Endothelial cell of umbilical vein (primary cell): Measurements from ENCODE around the gene INO80C. TPM values are rescaled to one million over a fixed set of nuclear protein-coding genes. Genes with fewer than 3 reads are reported as not detected.

Experiments used
- BruUV-seq: library from RNA; stranded (reverse); fragments of 400-500 nt; replicated peaks from 2 replicates; lab custom pipeline; 2021; lab: Mats Ljungman, UMichigan
- CTCF ChIA-PET: fragments of 300-600, 350-600 bp; sonication (Branson Sonifier 250); formaldehyde crosslinking; loops from one replicate; lab custom pipeline; 2021; ENCODE audit warnings: antibody characterized with exemption, inconsistent platforms; lab: Charles Lee
- POLR2A ChIA-PET: fragments of 300-600, 350-600 bp; sonication (Branson Sonifier 250); formaldehyde crosslinking; loops from one replicate; lab custom pipeline; 2021; ENCODE audit warnings: antibody characterized with exemption, inconsistent platforms; lab: Charles Lee
- DNase-seq: peaks from one replicate; pipeline ENCODE4 v3.0.0-alpha.2; 2011; ENCODE audit warnings: low read depth, low spot score
- FAIRE-seq: peaks from 2 replicates; lab custom pipeline; 2011; peaks lifted over from hg19 to GRCh38; lab: Jason Lieb, UNC
- H2AFZ ChIP-seq: 2 replicates; pipeline ENCODE4 v1.6.0; 2012; ENCODE audit warnings: low read depth, low read length, control low read depth, inconsistent platforms
- H3K27ac ChIP-seq: 2 replicates; pipeline ENCODE4 v1.5.1; 2011; ENCODE audit warnings: low read depth, mild to moderate bottlenecking, control low read depth, low read length, moderate library complexity; ENCODE audit not compliant: insufficient read depth
- H3K27me3 ChIP-seq, 2 experiments: 2 replicates each; pipeline versions ENCODE4 v1.6.0 to v1.6.1; 2011; ENCODE audit warnings: low read length in 2 of 2, mixed read lengths in 1 of 2; ENCODE audit not compliant: control insufficient read depth in 2 of 2, insufficient read depth in 2 of 2
- H3K36me3 ChIP-seq, 2 experiments: 2 replicates in 1 of 2; 3 replicates in 1 of 2; pipeline ENCODE4 v1.5.1; 2011; ENCODE audit warnings: low read length in 2 of 2, mild to moderate bottlenecking in 1 of 2, moderate library complexity in 1 of 2; ENCODE audit not compliant: control insufficient read depth in 2 of 2, insufficient read depth in 2 of 2; ENCODE audit errors: extremely low read depth in 1 of 2
- H3K4me1 ChIP-seq: 3 replicates; pipeline ENCODE4 v1.5.1; 2011; ENCODE audit warnings: mild to moderate bottlenecking, low read length; ENCODE audit not compliant: control insufficient read depth, insufficient read depth; ENCODE audit errors: extremely low read depth
- H3K4me2 ChIP-seq: 2 replicates; pipeline ENCODE4 v1.6.1; 2011; ENCODE audit warnings: low read length, control low read depth, mixed read lengths; ENCODE audit not compliant: insufficient read depth
- H3K4me3 ChIP-seq, 3 experiments: fragments of 200-600 bp in 1 of 3; sonication (generic), shearing (Covaris generic) in 1 of 3; replicated peaks in 1 of 3; 2 replicates each; pipeline ENCODE4 v1.5.1; 2011 to 2016; ENCODE audit warnings: control low read depth in 3 of 3, low read length in 3 of 3, mild to moderate bottlenecking in 2 of 3, inconsistent platforms in 1 of 3, low read depth in 1 of 3, moderate library complexity in 1 of 3; ENCODE audit not compliant: insufficient read depth in 1 of 3
- H3K79me2 ChIP-seq: 2 replicates; pipeline ENCODE4 v1.6.0; 2012; ENCODE audit warnings: low read length, inconsistent platforms; ENCODE audit not compliant: control insufficient read depth, insufficient read depth
- H3K9ac ChIP-seq: replicated peaks from 2 replicates; pipeline ENCODE3; 2011; ENCODE audit warnings: low read length, control low read depth; ENCODE audit not compliant: insufficient read depth; ENCODE audit errors: extremely low read depth
- H3K9me1 ChIP-seq: replicated peaks from 3 replicates; pipeline ENCODE4 v1.6.0; 2011; ENCODE audit warnings: mild to moderate bottlenecking, low read length; ENCODE audit not compliant: control insufficient read depth, insufficient read depth; ENCODE audit errors: extremely low read depth
- H3K9me3 ChIP-seq: replicated peaks from 2 replicates; pipeline ENCODE4 v1.5.1; 2012; ENCODE audit warnings: low read length, inconsistent platforms; ENCODE audit not compliant: control insufficient read depth, insufficient read depth
- H4K20me1 ChIP-seq: replicated peaks from 2 replicates; pipeline ENCODE3; 2011; ENCODE audit warnings: mild to moderate bottlenecking, low read length; ENCODE audit not compliant: control insufficient read depth, insufficient read depth; ENCODE audit errors: extremely low read depth
- EZH2 ChIP-seq: IDR thresholded peaks from 2 replicates; pipeline ENCODE4 v1.6.1; 2012; ENCODE audit warnings: borderline replicate concordance, low read depth, mild to moderate bottlenecking, moderate library complexity, low read length, inconsistent platforms; ENCODE audit not compliant: severe bottlenecking
- FOS ChIP-seq: IDR thresholded peaks from 2 replicates; pipeline ENCODE4 v1.6.1; 2011; ENCODE audit warnings: mild to moderate bottlenecking, low read length, moderate library complexity, borderline replicate concordance; ENCODE audit not compliant: insufficient read depth
- GATA2 ChIP-seq: IDR thresholded peaks from 2 replicates; pipeline ENCODE4 v1.7.0; 2011; ENCODE audit warnings: low read depth, mild to moderate bottlenecking, moderate library complexity, mixed read lengths, low read length; ENCODE audit not compliant: insufficient read length, insufficient read depth
- JUN ChIP-seq: IDR thresholded peaks from 2 replicates; pipeline ENCODE4 v1.6.1; 2011; ENCODE audit warnings: borderline replicate concordance, low read depth; ENCODE audit not compliant: insufficient read length, insufficient read depth
- MYC ChIP-seq: IDR thresholded peaks from one replicate; pipeline ENCODE4 v1.6.1; 2011; ENCODE audit warnings: mild to moderate bottlenecking, low read depth, low read length
- POLR2A ChIP-seq: IDR thresholded peaks from 2 replicates; pipeline ENCODE4 v1.6.1; 2012; ENCODE audit warnings: low read depth, mild to moderate bottlenecking, control low read depth, low read length
- POLR2AphosphoS5 ChIP-seq: IDR thresholded peaks from 2 replicates; pipeline ENCODE4 v1.6.1; 2012; ENCODE audit warnings: low read depth, mild to moderate bottlenecking, control low read depth, low read length, moderate library complexity; ENCODE audit not compliant: insufficient read depth
- dilution Hi-C: fragments of 300-500 bp; cut with MboI; formaldehyde crosslinking; loops from one replicate; pipeline ENCODE4 v1.15.0; 2019; ENCODE audit warnings: low sequenced_read_pairs; ENCODE audit not compliant: extremely low pct_ligation_motif_present
- intact Hi-C: fragments of 100-400 bp; cut with micrococcal nuclease; formaldehyde crosslinking; loops from one replicate; pipeline ENCODE4 v1.10.0; 2022
- polyA plus RNA-seq, 4 experiments: library from polyadenylated mRNA; depleted of rRNA in 3 of 4; stranded (reverse) in 3 of 4; unstranded in 1 of 4; fragments of >200 nt; gene quantifications; 2 replicates each; pipeline versions ENCODE4 v1.2.1 to v1.2.3, GENCODE V29; 2011 to 2012; ENCODE audit warnings: missing spikeins in 1 of 4
- total RNA-seq: library from RNA; stranded (reverse); gene quantifications from 2 replicates; pipeline ENCODE4 v1.2.3, GENCODE V29; 2021
- TF ChIP-seq, protein P1 (sequence below): IDR thresholded peaks from 2 replicates; pipeline ENCODE4 v1.6.1; 2011; ENCODE audit not compliant: insufficient read depth, insufficient read length
- TF ChIP-seq, protein P2 (sequence below), 2 donors: IDR thresholded peaks; 1 replicate in 1 of 2; 2 replicates in 1 of 2; pipeline ENCODE4 v1.5.1; 2011; ENCODE audit warnings: low read length in 2 of 2, mild to moderate bottlenecking in 2 of 2, moderate library complexity in 2 of 2, control low read depth in 1 of 2, inconsistent platforms in 1 of 2, low read depth in 1 of 2; ENCODE audit not compliant: insufficient read depth in 1 of 2; ENCODE audit errors: extremely low read depth in 1 of 2

The INO80C gene
- total and polyA plus RNA-seq, 2 donors (not counting 3 experiments of a cell fraction or from before 2014, with no cell fraction given): 43.4 to 56.0 TPM

DNA sequence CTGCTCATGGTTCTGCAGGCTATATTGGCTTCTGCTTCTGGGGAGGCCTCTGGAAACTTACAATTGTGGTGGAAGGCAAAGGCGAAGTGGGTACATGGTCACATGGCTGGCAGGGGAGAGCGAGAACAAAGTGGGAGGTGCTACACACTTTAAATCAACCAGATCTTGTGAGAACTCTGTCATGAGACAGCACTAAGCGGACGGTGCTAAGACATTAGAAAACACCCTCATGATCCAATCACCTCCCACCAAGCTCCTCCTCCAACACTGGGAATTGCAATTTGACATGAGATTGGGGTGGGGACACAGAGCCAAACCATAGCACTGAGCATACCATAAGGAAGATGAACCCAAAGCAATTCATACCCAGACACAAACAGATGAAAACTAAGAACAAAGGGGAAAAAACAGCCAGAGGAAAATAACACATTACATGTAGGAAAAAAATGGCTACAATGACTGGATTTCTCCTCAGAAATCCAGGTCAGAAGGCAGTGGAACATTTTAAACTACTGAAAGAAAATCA lies 31.1 kb upstream of the INO80C start:
- no peak overlapping the region for H3K9ac ChIP-seq
- dilution Hi-C loops (no loop called here), intact Hi-C loops (no loop called here)
- H2AFZ ChIP-seq: no peak overlapping the region
- H3K9me3 ChIP-seq: no peaks in the 10 kb centered on the region
- H3K27ac ChIP-seq: no peak overlapping the region
- CTCF ChIA-PET: no interaction called here
- no peaks in the 10 kb centered on the region for H4K20me1 ChIP-seq
- no TSS peak for BruUV-seq
- no peaks in the 10 kb centered on the region for H3K4me1 ChIP-seq
- TF ChIP-seq, protein P1, sequence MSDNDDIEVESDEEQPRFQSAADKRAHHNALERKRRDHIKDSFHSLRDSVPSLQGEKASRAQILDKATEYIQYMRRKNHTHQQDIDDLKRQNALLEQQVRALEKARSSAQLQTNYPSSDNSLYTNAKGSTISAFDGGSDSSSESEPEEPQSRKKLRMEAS: no peak
- TF ChIP-seq POLR2A: no peak
- TF ChIP-seq FOS: no peak
- TF ChIP-seq, protein P2, sequence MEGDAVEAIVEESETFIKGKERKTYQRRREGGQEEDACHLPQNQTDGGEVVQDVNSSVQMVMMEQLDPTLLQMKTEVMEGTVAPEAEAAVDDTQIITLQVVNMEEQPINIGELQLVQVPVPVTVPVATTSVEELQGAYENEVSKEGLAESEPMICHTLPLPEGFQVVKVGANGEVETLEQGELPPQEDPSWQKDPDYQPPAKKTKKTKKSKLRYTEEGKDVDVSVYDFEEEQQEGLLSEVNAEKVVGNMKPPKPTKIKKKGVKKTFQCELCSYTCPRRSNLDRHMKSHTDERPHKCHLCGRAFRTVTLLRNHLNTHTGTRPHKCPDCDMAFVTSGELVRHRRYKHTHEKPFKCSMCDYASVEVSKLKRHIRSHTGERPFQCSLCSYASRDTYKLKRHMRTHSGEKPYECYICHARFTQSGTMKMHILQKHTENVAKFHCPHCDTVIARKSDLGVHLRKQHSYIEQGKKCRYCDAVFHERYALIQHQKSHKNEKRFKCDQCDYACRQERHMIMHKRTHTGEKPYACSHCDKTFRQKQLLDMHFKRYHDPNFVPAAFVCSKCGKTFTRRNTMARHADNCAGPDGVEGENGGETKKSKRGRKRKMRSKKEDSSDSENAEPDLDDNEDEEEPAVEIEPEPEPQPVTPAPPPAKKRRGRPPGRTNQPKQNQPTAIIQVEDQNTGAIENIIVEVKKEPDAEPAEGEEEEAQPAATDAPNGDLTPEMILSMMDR (IDR thresholded peaks at IDR 0.05; ENCODE audit: extremely low read depth in 1 of 2, insufficient read depth in 1 of 2, low read depth in 1 of 2, low read length in 2 of 2): no peak
- no peak for TF ChIP-seq JUN
- TF ChIP-seq GATA2: no peak
- no peak for TF ChIP-seq MYC
- TF ChIP-seq POLR2AphosphoS5: no peak
- TF ChIP-seq EZH2: no peak
- H3K36me3 ChIP-seq: no peaks in the 10 kb centered on the region
- H3K9me1 ChIP-seq: no peaks in the 10 kb centered on the region
- no peak overlapping the region for H3K4me2 ChIP-seq
- DNase-seq: no peak
- FAIRE-seq: no peak
- H3K79me2 ChIP-seq: no peaks in the 10 kb centered on the region
- no peaks in the 10 kb centered on the region for H3K27me3 ChIP-seq
- POLR2A ChIA-PET: no interaction called here
- H3K4me3 ChIP-seq: no peak overlapping the region
